ENCODE data around the gene ETS2. TPM values are rescaled to one million over a fixed set of nuclear protein-coding genes. Genes with fewer than 3 reads are reported as not detected.
A peak's percentile ranks its signal among the peaks of the same experiment; 100 is the strongest.

ETS2 gene
- total RNA-seq, 1 donor from 2014 or later = 42.2 TPM

- Mint-ChIP-seq H3K27me3 (no peaks in the 10 kb centered on the region), H3K9me3 (no peaks in the 10 kb centered on the region), H3K4me1 (ENCODE audit: unreplicated experiment) (peaks cover 11% of the 10 kb centered on the region), H3K4me3 (no peak overlapping the region), H3K27ac (no peak overlapping the region), H3K36me3 (no peaks in the 10 kb centered on the region)
- no peak for TF ChIP-seq CTCF (conservative IDR thresholded peaks at IDR 0.05)
- DNase-seq (ENCODE audit: extremely low spot score, unreplicated experiment) = peak; percentile 29
Measured at GRCh38 chr21:38861989-38862683, 56.4 kb downstream of the ETS2 start.

GRCh38 chr21:38863291-38863690 is 57.6 kb downstream of the ETS2 start:
- Mint-ChIP-seq H3K4me1 (ENCODE audit: unreplicated experiment) (peaks cover 4% of the 10 kb centered on the region), H3K36me3 (no peaks in the 10 kb centered on the region), H3K27me3 (no peaks in the 10 kb centered on the region), H3K27ac (no peak overlapping the region), H3K4me3 (no peak overlapping the region), H3K9me3 (no peaks in the 10 kb centered on the region)
- no peak for DNase-seq (ENCODE audit: extremely low spot score, unreplicated experiment)
- TF ChIP-seq CTCF (conservative IDR thresholded peaks at IDR 0.05) = no peak

- peaks cover 3% of the 10 kb centered on the region for H3K4me1 Mint-ChIP-seq (ENCODE audit: unreplicated experiment)
- no peaks in the 10 kb centered on the region for H3K9me3 Mint-ChIP-seq
- no peak for DNase-seq (ENCODE audit: extremely low spot score, unreplicated experiment)
- H3K27ac Mint-ChIP-seq = no peak overlapping the region
- H3K36me3 Mint-ChIP-seq = no peaks in the 10 kb centered on the region
- no peaks in the 10 kb centered on the region for H3K27me3 Mint-ChIP-seq
- TF ChIP-seq CTCF (conservative IDR thresholded peaks at IDR 0.05) = no peak
- H3K4me3 Mint-ChIP-seq = no peak overlapping the region
Measured at GRCh38 chr21:38863843-38864363, 58.2 kb downstream of the ETS2 start.

- TF ChIP-seq CTCF (conservative IDR thresholded peaks at IDR 0.05) = no peak
- peaks cover 5% of the 10 kb centered on the region for H3K4me1 Mint-ChIP-seq (ENCODE audit: unreplicated experiment)
- H3K27ac Mint-ChIP-seq = no peak overlapping the region
- no peaks in the 10 kb centered on the region for H3K27me3 Mint-ChIP-seq
- no peak for DNase-seq (ENCODE audit: extremely low spot score, unreplicated experiment)
- H3K9me3 Mint-ChIP-seq = no peaks in the 10 kb centered on the region
- H3K4me3 Mint-ChIP-seq = no peak overlapping the region
- no peaks in the 10 kb centered on the region for H3K36me3 Mint-ChIP-seq
Measured at GRCh38 chr21:38864964-38865363, 59.2 kb downstream of the ETS2 start.

- H3K9me3 Mint-ChIP-seq = no peaks in the 10 kb centered on the region
- H3K27me3 Mint-ChIP-seq = no peaks in the 10 kb centered on the region
- H3K4me3 Mint-ChIP-seq = no peak overlapping the region
- H3K4me1 Mint-ChIP-seq (ENCODE audit: unreplicated experiment) = peaks cover 5% of the 10 kb centered on the region
- no peak for DNase-seq (ENCODE audit: extremely low spot score, unreplicated experiment)
- no peaks in the 10 kb centered on the region for H3K36me3 Mint-ChIP-seq
- H3K27ac Mint-ChIP-seq = no peak overlapping the region
- TF ChIP-seq CTCF (conservative IDR thresholded peaks at IDR 0.05) = no peak
Measured at GRCh38 chr21:38869196-38869595, 63.5 kb downstream of the ETS2 start.

All from type B pancreatic cell (in vitro differentiated cells).